Mesothelial cell of epicardium (in vitro differentiated cells): ENCODE results near the gene TOMM40L. TPM values are rescaled to one million over a fixed set of nuclear protein-coding genes. Genes with fewer than 3 reads are reported as not detected.
"Not testable (repeated sequence)": the region's sequence is repeated elsewhere in the genome, so short reads cannot be mapped to it uniquely, and the experiment has no call there.

Experiments used
- DNase-seq, 2 experiments: peaks; one replicate each; pipeline ENCODE4 v3.0.0; 2021; ENCODE audit warnings: low spot score in 2 of 2; ENCODE audit not compliant: unreplicated experiment in 2 of 2
- H3K27ac Mint-ChIP-seq: 2 replicates; pipeline ENCODE4 v1.8.0; 2021; ENCODE audit warnings: mixed read lengths
- H3K27me3 Mint-ChIP-seq: 2 replicates; pipeline ENCODE4 v1.8.0; 2021; ENCODE audit warnings: low read depth, mixed read lengths
- H3K36me3 Mint-ChIP-seq: 2 replicates; pipeline ENCODE4 v1.8.0; 2021; ENCODE audit warnings: mixed read lengths
- H3K4me1 Mint-ChIP-seq: 2 replicates; pipeline ENCODE4 v1.8.0; 2021; ENCODE audit warnings: mixed read lengths
- H3K4me3 Mint-ChIP-seq: 2 replicates; pipeline ENCODE4 v1.8.0; 2021; ENCODE audit warnings: mild to moderate bottlenecking, moderate library complexity, mixed read lengths
- H3K9me3 Mint-ChIP-seq: 2 replicates; pipeline ENCODE4 v1.8.0; 2021; ENCODE audit warnings: mixed read lengths
- total RNA-seq: library from RNA; stranded (reverse); gene quantifications from 3 replicates; pipeline ENCODE4 v1.2.1, GENCODE V29; 2021
- TF ChIP-seq, protein P1 (sequence below): fragments of 200-600 bp; sonication (generic); IDR thresholded peaks from one replicate; pipeline ENCODE4 v1.5.0; 2021; ENCODE audit warnings: antibody characterized with exemption; ENCODE audit not compliant: unreplicated experiment

The TOMM40L gene
- total RNA-seq, 1 donor from 2014 or later, result 9.3 TPM

DNA sequence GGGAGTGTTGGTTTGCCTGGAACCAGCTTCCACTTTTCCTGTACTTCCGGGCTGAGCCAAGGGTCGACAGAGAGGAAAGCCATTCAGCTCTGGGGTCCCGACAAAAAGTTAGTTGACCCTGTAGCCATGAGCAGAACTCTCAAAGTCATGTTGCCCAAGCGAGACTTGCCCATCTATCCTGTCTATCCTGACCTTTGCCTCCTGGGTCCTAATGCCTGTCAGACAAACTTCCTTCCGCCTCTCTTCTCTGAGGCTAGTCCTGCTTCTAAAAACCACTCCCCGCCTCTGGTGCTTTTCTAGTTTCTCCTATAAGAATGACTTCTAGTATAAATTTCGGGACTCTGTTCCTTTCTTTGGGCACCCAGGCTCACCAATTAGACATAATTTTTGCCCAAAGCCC, 25.0 kb downstream of the TOMM40L start:
- Mint-ChIP-seq H3K27me3 (peaks cover 4% of the 10 kb centered on the region), H3K36me3 (no peaks in the 10 kb centered on the region), H3K4me1 (no peaks in the 10 kb centered on the region), H3K27ac (no peak overlapping the region), H3K4me3 (no peak overlapping the region), H3K9me3 (peaks cover 10% of the 10 kb centered on the region)
- TF ChIP-seq, protein P1, sequence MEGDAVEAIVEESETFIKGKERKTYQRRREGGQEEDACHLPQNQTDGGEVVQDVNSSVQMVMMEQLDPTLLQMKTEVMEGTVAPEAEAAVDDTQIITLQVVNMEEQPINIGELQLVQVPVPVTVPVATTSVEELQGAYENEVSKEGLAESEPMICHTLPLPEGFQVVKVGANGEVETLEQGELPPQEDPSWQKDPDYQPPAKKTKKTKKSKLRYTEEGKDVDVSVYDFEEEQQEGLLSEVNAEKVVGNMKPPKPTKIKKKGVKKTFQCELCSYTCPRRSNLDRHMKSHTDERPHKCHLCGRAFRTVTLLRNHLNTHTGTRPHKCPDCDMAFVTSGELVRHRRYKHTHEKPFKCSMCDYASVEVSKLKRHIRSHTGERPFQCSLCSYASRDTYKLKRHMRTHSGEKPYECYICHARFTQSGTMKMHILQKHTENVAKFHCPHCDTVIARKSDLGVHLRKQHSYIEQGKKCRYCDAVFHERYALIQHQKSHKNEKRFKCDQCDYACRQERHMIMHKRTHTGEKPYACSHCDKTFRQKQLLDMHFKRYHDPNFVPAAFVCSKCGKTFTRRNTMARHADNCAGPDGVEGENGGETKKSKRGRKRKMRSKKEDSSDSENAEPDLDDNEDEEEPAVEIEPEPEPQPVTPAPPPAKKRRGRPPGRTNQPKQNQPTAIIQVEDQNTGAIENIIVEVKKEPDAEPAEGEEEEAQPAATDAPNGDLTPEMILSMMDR, result no peak
- no peak for DNase-seq

DNA sequence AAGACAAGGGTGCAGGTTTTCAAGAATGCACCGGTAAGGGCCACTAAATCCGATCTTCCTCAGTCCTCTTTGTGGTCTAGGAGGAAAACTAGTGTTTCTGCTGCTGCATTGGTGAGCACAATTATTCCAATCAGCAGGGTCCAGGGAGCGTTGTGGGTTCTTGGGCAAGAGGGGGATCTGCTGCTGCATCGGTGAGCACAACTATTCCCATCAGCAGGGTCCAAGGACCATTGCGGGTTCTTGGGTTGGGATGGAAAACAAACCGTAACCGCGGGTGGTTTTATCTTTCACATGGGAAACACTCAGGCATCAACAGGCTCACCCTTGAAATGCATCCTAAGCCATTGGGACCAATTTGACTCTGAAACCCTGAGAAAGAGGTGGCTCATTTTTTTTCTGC, 25.7 kb downstream of the TOMM40L start:
- Mint-ChIP-seq H3K9me3 (peaks cover 16% of the 10 kb centered on the region), H3K27ac (no peak overlapping the region), H3K4me1 (no peaks in the 10 kb centered on the region), H3K36me3 (no peaks in the 10 kb centered on the region), H3K4me3 (no peak overlapping the region), H3K27me3 (peaks cover 4% of the 10 kb centered on the region)
- no peak for DNase-seq
- TF ChIP-seq, protein P1, result no peak

DNA sequence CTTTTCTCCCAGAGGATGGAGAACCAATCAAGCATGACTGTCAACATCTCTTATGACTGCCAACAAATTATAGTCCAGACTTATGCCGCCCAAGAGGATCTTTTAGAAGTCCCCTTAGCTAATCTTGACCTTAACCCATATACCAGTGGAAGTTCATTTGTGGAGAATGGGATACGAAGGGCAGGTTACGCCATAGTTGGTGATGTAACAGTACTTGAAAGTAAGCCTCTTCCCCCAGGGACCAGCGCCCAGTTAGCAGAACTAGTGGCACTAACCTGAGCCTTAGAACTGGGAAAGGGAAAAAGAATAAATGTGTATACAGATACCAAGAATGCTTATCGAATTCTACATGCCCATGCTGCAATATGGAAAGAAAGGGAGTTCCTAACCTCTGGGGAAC, 29.4 kb downstream of the TOMM40L start:
- DNase-seq, H3K4me1 Mint-ChIP-seq, H3K4me3 Mint-ChIP-seq, H3K27ac Mint-ChIP-seq, H3K36me3 Mint-ChIP-seq: not testable (repeated sequence)
- peaks cover 20% of the 10 kb centered on the region for H3K9me3 Mint-ChIP-seq
- H3K27me3 Mint-ChIP-seq, result peaks cover 35% of the 10 kb centered on the region

DNA sequence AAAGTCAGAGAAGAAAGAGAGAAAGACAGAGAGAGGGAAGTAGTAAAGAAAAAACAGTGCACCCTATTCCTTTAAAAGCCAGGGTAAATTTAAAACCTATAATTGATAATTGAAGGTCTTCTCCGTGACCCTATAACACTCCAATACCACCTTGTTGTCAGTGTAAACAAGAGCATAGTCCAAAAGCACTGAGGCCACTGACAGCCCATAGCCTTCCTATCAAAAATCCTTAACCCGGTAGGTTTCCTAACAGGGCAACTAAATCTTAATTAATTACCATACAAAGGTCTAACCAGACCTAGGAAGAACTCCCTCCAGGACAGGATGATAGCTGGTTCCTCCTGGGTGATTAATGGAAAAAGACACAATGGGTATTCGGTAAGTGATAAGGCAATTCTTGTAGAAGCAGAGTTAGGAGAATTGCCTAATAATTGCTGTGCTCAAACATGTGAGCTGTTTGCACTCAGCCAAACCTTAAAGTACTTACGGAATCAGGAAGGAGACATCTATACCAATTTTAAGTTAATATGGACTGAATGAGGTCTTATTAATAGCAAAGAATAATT, 30.2 kb downstream of the TOMM40L start:
- not testable (repeated sequence) for DNase-seq, H3K27ac Mint-ChIP-seq, H3K36me3 Mint-ChIP-seq, H3K4me3 Mint-ChIP-seq, H3K4me1 Mint-ChIP-seq
- Mint-ChIP-seq H3K27me3 (peaks cover 42% of the 10 kb centered on the region), H3K9me3 (peaks cover 20% of the 10 kb centered on the region)

DNA sequence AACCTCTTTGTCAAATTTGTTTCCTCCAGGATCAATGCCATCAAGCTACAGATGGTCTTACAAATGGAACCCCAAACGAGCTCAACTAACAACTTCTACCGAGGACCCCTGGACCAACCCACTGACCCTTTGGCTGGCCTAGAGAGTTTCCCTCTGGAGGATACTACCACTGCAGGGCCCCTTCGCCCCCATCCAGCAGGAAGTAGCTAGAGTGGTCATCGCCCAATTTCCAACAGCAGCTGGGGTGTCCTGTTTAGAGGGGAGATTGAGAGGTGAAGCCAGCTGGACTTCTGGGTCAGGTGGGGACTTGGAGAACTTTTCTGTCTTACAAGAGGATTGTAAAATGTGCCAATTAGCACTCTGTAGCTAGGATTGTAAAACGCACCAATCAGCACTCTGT, 31.2 kb downstream of the TOMM40L start:
- H3K9me3 Mint-ChIP-seq, result peaks cover 20% of the 10 kb centered on the region
- not testable (repeated sequence) for H3K27ac Mint-ChIP-seq, DNase-seq, H3K4me3 Mint-ChIP-seq, H3K4me1 Mint-ChIP-seq, H3K36me3 Mint-ChIP-seq
- H3K27me3 Mint-ChIP-seq, result peaks cover 52% of the 10 kb centered on the region

DNA sequence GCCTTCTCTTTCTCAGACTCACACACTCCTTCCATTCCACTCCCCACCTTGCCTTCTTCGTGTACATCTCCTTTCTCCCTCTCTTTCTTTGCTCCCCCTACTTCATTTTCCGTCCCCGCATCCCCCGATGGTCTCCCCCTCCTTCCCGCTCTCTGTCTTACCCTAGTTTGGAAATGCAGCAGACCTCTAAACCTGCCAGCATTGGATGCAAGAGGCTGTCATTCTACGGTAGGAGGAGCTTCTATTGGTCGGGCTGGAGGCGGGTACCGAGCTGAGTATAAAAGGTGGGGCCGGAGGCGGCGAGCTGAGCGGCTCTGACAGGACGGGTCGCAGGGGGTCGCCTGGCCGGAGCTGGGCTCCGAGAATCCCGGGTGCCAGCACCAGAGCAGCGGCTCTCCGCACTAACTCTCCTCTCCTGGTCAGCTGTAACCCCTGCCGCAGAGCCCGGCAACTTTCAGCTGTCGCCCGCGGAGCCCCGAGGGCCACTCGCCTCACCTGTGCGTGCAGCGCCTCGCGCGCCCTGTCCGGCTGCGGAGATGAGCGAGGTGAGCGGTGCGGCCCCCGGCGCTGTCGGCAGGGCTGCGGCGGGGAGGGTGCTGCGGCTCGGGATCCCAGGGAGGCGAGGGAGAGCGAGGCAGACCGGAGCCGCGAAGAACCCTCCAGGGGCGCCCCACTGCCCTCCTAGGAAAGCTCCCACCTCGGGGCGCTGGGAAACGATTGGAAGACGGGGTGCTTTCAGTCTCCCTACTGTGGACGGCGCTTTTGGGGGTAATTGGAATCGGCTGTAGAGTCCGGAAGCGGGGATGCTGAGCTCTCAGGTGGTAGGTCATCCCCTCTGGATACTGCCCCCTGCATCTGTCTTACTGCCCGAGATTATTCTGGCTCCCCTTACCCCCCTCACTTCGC, 32.8 kb downstream of the TOMM40L start, which contains the start of gene PCP4L1:
TSS of gene PCP4L1 (plus strand) at position 307 of the 906 bp plus-strand sequence. CDS start at position 537, 230 bp downstream.
- Mint-ChIP-seq H3K27me3 (peaks cover 57% of the 10 kb centered on the region), H3K4me1 (peaks cover 7% of the 10 kb centered on the region), H3K27ac (no peak within 1 kb of the TSS), H3K36me3 (peaks cover 7% of the 10 kb centered on the region), H3K9me3 (peaks cover 20% of the 10 kb centered on the region), H3K4me3 (peak within 1 kb of the TSS; percentile 58)
- DNase-seq, result peak in 1 of 2 experiments; percentile 50
- TF ChIP-seq, protein P1, result no peak

DNA sequence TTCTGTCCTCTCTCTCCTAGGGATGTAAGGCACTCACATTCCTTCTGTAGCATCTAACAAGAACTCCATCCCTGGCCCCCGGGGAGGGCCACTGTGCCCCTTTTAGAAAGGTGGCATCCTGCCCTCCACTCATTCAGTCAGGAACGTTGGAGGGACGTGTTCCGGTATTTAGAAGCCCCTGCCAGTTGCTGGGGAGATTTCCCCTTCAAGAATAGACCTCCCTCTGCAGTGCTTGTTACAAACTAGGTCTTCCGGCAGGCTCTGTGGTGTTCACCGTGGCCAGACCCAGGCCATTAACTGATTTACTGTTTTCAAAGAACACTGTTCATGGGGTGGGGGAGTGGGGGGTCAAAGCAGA, 33.5 kb downstream of the TOMM40L start:
- H3K36me3 Mint-ChIP-seq, result peaks cover 7% of the 10 kb centered on the region
- TF ChIP-seq, protein P1, result no peak
- H3K4me1 Mint-ChIP-seq, result peaks cover 7% of the 10 kb centered on the region
- peaks cover 20% of the 10 kb centered on the region for H3K9me3 Mint-ChIP-seq
- H3K27ac Mint-ChIP-seq, result no peak overlapping the region
- H3K4me3 Mint-ChIP-seq, result peak overlapping the region; percentile 58
- DNase-seq, result no peak
- peaks cover 57% of the 10 kb centered on the region for H3K27me3 Mint-ChIP-seq
